ENCODE data around the gene BMPR1B.

The BMPR1B gene

GRCh38 chr4:95000076-95000648, 242.4 kb downstream of the BMPR1B start:
- in situ Hi-C loops (cut with HindIII; ENCODE audit: low sequenced_read_pairs), result no loop called here
- no peak for DNase-seq (ENCODE audit: low read depth)
- TF ChIP-seq CTCF (IDR thresholded peaks at IDR 0.05; ENCODE audit: low read depth, low read length, missing control alignments), result no peak
- no peak overlapping the region for H3K4me3 ChIP-seq (ENCODE audit: low read depth, low read length)

- no peak for TF ChIP-seq CTCF (IDR thresholded peaks at IDR 0.05; ENCODE audit: low read depth, low read length, missing control alignments)
- in situ Hi-C loops (cut with HindIII; ENCODE audit: low sequenced_read_pairs), result no loop called here
- DNase-seq (ENCODE audit: low read depth), result no peak
- no peak overlapping the region for H3K4me3 ChIP-seq (ENCODE audit: low read depth, low read length)
These were observed 247.2 kb downstream of the BMPR1B start for GRCh38 chr4:95004912-95005311.

GRCh38 chr4:95007998-95008397, 250.2 kb downstream of the BMPR1B start:
- H3K4me3 ChIP-seq (ENCODE audit: low read depth, low read length), result no peak overlapping the region
- in situ Hi-C loops (cut with HindIII; ENCODE audit: low sequenced_read_pairs), result no loop called here
- DNase-seq (ENCODE audit: low read depth), result no peak
- no peak for TF ChIP-seq CTCF (IDR thresholded peaks at IDR 0.05; ENCODE audit: low read depth, low read length, missing control alignments)

- no peak for TF ChIP-seq CTCF (IDR thresholded peaks at IDR 0.05; ENCODE audit: low read depth, low read length, missing control alignments)
- no peak for DNase-seq (ENCODE audit: low read depth)
- no peak overlapping the region for H3K4me3 ChIP-seq (ENCODE audit: low read depth, low read length)
- in situ Hi-C loops (cut with HindIII; ENCODE audit: low sequenced_read_pairs), result no loop called here
These were observed 255.5 kb downstream of the BMPR1B start for GRCh38 chr4:95013236-95013635.

GRCh38 chr4:95014068-95014467, 256.3 kb downstream of the BMPR1B start:
- DNase-seq (ENCODE audit: low read depth), result no peak
- no peak for TF ChIP-seq CTCF (IDR thresholded peaks at IDR 0.05; ENCODE audit: low read depth, low read length, missing control alignments)
- H3K4me3 ChIP-seq (ENCODE audit: low read depth, low read length), result no peak overlapping the region
- in situ Hi-C loops (cut with HindIII; ENCODE audit: low sequenced_read_pairs), result no loop called here

- in situ Hi-C loops (cut with HindIII; ENCODE audit: low sequenced_read_pairs), result no loop called here
- H3K4me3 ChIP-seq (ENCODE audit: low read depth, low read length), result no peak overlapping the region
- DNase-seq (ENCODE audit: low read depth), result no peak
- TF ChIP-seq CTCF (IDR thresholded peaks at IDR 0.05; ENCODE audit: low read depth, low read length, missing control alignments), result no peak
These were observed 259.7 kb downstream of the BMPR1B start for GRCh38 chr4:95017305-95018064.
